Activated naive CD4-positive, alpha-beta T cell treated with anti-CD3 and anti-CD28 coated beads, Interleukin-2, amount 50 U/mL, for 72 hours (primary cell): ENCODE data around the gene NCS1. TPM values are rescaled to one million over a fixed set of nuclear protein-coding genes. Genes with fewer than 3 reads are reported as not detected.
A peak's percentile ranks its signal among the peaks of the same experiment; 100 is the strongest.
"Not testable (repeated sequence)": the region's sequence is repeated elsewhere in the genome, so short reads cannot be mapped to it uniquely, and the experiment has no call there.

ENCODE experiments used
- ATAC-seq, 2 donors: fragments of 150-1000 bp; cut with Tn5 transposase; 2 replicates each; pipeline ENCODE4 v1.10.0; 2021; ENCODE audit warnings: mild to moderate bottlenecking in 2 of 2, moderate library complexity in 2 of 2
- DNase-seq, 2 donors: peaks; one replicate each; pipeline ENCODE4 v3.0.0; 2021 to 2022; ENCODE audit warnings: low spot score in 2 of 2
- H3K27ac Mint-ChIP-seq, 2 donors: one replicate each; pipeline ENCODE4 v1.8.0; 2022; ENCODE audit warnings: mild to moderate bottlenecking in 2 of 2, mixed read lengths in 2 of 2
- H3K36me3 Mint-ChIP-seq, 2 donors: one replicate each; pipeline ENCODE4 v1.8.0; 2022; ENCODE audit warnings: mixed read lengths in 2 of 2
- H3K9me3 Mint-ChIP-seq, 2 donors: one replicate each; pipeline ENCODE4 v1.8.0; 2022; ENCODE audit warnings: mixed read lengths in 2 of 2
- total RNA-seq, 2 donors: library from RNA; stranded (reverse); gene quantifications; one replicate each; pipeline ENCODE4 v1.2.3, GENCODE V29; 2022

The NCS1 gene
- total RNA-seq, 2 donors from 2014 or later: 13.5 to 14.0 TPM

DNA sequence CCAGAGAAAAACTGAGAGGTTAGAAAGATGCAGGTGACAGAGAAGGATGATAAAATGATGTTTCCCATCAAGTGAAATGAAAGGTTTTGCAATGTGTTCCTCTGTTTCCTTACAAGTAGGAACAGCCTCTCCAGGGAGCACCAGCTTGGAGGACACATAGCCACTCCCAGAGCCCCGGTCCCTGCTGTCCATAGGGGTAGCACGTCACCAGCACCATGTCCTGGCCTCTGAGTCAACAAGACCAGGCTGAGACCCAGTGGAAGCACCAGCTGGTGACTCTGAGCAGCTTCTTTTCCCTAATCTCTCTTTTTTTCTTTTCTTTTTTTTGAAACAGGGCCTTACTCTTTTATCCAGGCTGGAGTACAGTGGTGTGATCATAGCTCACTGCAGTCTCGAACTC lies 73.9 kb downstream of the NCS1 start:
- peak in 1 of 2 donors; percentile 9 for DNase-seq
- no peak for ATAC-seq
- no peaks in the 10 kb centered on the region for H3K36me3 Mint-ChIP-seq
- H3K9me3 Mint-ChIP-seq: no peaks in the 10 kb centered on the region
- no peak overlapping the region for H3K27ac Mint-ChIP-seq

DNA sequence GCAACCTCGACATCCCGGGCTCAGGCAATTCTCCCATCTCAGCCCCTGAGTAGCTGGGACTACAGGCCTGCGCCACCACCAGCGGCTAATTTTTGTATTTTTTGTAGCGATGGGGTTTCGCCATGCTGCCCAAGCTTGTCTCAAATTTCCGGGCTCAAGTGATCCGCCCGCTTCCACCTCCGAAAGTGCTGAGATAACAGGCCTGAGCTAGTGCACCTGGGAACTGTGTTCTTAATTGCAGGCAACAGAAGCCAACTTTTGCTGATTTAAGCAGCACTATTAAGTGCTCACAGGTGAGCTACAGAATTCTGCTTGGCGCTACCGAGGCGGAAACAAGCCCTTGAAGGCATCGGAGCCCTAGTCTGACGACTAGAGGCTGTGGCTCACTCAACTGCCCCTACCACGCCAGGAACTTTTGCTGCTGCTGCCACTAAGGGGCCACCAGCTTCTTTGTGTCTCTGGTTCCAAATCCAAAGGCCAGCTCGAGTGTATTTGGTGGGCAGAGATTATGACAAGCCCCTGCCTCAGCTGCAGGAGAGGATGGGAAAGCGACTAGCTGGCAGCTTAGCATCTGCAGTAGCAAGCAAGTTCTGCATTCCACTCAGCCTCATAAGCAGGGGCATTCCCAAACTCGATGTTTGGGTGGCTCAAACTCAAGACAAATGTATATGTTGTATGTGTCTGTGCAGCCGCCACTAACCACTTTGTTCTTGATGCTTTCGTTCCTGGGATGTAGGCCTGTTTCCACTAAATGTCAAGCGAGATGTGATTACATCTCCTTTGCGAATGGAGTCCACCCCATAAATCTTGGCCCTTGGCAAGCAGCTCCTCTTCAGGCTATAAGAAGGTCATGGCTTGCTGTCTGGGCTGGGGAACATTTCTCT lies 82.8 kb downstream of the NCS1 start:
- Mint-ChIP-seq H3K27ac (no peak overlapping the region), H3K36me3 (no peaks in the 10 kb centered on the region), H3K9me3 (no peaks in the 10 kb centered on the region)
- ATAC-seq (no peak), DNase-seq (peak in 1 of 2 donors; percentile 31)

DNA sequence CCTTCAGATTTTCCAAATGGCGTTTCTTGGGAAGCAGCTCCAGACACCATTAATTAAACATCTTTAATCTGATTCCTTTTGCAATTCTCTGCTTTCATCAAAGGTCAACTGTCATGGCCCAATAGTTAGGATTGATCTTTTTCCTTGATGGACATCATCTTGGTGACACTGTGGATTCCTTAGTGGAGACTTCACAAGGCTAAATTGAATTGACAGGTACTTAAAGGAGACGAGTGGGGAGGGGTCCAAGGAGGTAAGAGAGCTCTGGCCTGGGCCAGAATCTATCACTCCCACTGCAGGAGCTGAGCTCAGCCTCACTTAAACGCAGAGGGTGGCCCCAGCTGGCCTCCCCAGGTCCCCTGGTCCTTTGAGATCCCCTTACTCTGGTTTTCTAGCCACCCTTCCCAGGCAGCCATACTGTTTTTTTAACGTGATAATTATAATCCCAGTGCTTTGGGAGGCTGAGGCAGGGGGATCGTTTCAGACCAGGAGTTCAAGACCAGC lies 83.5 kb downstream of the NCS1 start:
- Mint-ChIP-seq H3K27ac (no peak overlapping the region), H3K9me3 (no peaks in the 10 kb centered on the region), H3K36me3 (no peaks in the 10 kb centered on the region)
- DNase-seq (no peak), ATAC-seq (no peak)

GRCh38 chr9:130256644-130257043 lies 84.4 kb downstream of the NCS1 start:
- Mint-ChIP-seq H3K27ac (no peak overlapping the region), H3K9me3 (no peaks in the 10 kb centered on the region), H3K36me3 (no peaks in the 10 kb centered on the region)
- DNase-seq: no peak
- no peak for ATAC-seq

GRCh38 chr9:130258137-130258536 lies 85.9 kb downstream of the NCS1 start:
- not testable (repeated sequence) for DNase-seq, H3K27ac Mint-ChIP-seq, H3K36me3 Mint-ChIP-seq, ATAC-seq, H3K9me3 Mint-ChIP-seq

GRCh38 chr9:130259044-130259443 lies 86.8 kb downstream of the NCS1 start:
- no peaks in the 10 kb centered on the region for H3K9me3 Mint-ChIP-seq
- H3K27ac Mint-ChIP-seq: no peak overlapping the region
- DNase-seq: no peak
- no peaks in the 10 kb centered on the region for H3K36me3 Mint-ChIP-seq
- ATAC-seq: no peak

DNA sequence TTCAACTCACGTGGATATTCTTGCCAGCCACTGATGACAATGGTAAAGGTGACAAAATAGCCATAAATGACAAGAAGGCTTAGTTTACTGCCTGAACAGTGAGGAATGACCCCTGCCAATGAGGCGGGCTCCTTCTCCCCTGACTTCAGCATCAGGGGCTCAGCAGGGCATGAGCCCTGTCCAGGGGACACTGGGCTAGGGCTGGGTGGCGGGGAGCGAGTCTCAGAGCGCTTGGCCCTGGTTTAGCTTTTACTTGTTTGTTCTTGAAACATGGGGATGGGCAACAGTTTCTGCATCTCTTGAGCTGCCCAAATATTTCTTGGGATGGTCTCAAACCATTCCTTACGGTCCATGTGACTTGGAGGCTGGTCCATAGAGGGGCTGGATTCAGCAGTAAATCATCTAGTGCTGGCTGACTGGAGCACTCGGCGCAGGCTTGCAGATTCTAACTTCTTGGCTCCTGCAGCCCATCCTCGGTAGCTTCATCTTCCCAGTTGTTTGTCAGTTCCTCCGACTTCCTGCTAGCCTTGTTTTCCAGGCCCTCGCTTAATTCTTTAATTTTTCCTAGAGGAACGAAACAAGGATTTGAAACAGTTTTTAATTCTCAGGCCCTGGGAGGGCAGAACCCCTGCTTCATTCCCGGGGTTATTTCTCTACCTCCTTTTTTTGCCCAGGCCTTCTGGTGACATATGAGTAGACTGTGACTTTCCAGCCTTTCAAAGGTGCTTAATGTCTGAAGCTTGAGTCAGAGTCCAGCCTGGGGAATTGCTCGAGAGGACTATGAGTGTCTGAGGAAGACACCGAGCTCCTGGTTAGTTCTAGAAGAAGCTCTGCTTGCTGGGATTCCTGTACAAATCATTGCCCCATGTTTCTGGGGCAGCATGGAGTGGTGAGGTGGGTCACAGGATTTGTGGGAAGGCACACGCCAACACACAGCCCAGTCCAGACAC lies 88.9 kb downstream of the NCS1 start:
- no peak overlapping the region for H3K27ac Mint-ChIP-seq
- no peaks in the 10 kb centered on the region for H3K9me3 Mint-ChIP-seq
- H3K36me3 Mint-ChIP-seq: no peaks in the 10 kb centered on the region
- ATAC-seq (no peak), DNase-seq (no peak)

GRCh38 chr9:130262061-130262745 lies 90.0 kb downstream of the NCS1 start:
- ATAC-seq (no peak), DNase-seq (no peak)
- H3K27ac Mint-ChIP-seq: no peak overlapping the region
- H3K9me3 Mint-ChIP-seq: no peaks in the 10 kb centered on the region
- peaks cover 0 to 5% of the 10 kb centered on the region in 2 donors for H3K36me3 Mint-ChIP-seq

- Mint-ChIP-seq H3K9me3 (no peaks in the 10 kb centered on the region), H3K27ac (no peak overlapping the region), H3K36me3 (peaks cover 0 to 5% of the 10 kb centered on the region in 2 donors)
- DNase-seq (no peak), ATAC-seq (no peak)
Observed at GRCh38 chr9:130262771-130263170, 90.6 kb downstream of the NCS1 start.

- Mint-ChIP-seq H3K27ac (peak overlapping the region in 1 of 2 donors; percentile 79), H3K36me3 (peaks cover 0 to 5% of the 10 kb centered on the region in 2 donors), H3K9me3 (no peaks in the 10 kb centered on the region)
- ATAC-seq (no peak), DNase-seq (no peak)
Observed at GRCh38 chr9:130263601-130264413, 91.6 kb downstream of the NCS1 start.

GRCh38 chr9:130264414-130265350 lies 92.5 kb downstream of the NCS1 start:
- H3K36me3 Mint-ChIP-seq: peaks cover 0 to 5% of the 10 kb centered on the region in 2 donors
- H3K9me3 Mint-ChIP-seq: no peaks in the 10 kb centered on the region
- DNase-seq (no peak), ATAC-seq (no peak)
- H3K27ac Mint-ChIP-seq: peak overlapping the region in 1 of 2 donors; percentile 79

DNA sequence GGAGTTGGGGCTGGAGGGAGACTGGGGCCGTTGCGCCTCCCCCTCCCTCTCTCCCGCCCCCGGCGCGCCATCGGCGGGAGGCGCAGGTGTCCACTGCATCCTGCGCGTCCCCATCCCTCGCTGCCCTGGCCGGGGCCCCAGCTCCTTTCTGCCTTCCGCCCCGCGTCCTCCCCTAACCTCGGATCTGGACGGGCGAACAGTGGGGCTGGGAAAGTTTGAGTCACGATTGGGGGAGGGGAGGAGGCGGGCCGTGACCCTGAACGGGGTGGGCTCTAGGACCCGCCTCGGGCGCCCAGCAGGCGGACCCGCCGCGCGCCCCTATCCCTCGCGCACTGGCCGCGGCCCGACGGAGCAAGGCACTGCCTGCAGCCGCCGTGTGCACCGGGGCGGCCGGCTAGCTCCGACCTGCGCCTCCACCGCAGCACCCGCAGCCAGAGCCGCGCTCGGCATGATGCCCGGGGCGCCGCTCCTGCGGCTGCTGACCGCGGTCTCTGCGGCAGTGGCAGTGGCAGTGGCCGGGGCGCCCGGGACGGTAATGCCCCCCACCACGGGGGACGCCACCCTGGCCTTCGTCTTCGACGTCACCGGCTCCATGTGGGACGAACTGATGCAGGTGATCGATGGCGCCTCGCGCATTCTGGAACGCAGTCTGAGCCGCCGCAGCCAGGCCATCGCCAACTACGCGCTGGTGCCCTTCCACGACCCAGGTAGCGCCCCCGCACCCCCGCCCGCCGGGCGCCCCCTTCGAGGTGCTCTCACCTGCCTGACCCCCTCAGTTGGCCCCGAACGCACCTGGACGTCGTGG lies 93.4 kb downstream of the NCS1 start, which contains the start of gene HMCN2:
Gene HMCN2, plus strand, starts transcription at position 330 of the 805 bp plus-strand sequence. Its CDS starts 119 bp downstream, at position 449.
- DNase-seq (no peak), ATAC-seq (peak in 1 of 2 donors; percentile 44)
- H3K27ac Mint-ChIP-seq: no peak within 1 kb of the TSS
- peaks cover 0 to 5% of the 10 kb centered on the region in 2 donors for H3K36me3 Mint-ChIP-seq
- H3K9me3 Mint-ChIP-seq: no peaks in the 10 kb centered on the region

- H3K9me3 Mint-ChIP-seq: no peaks in the 10 kb centered on the region
- no peak for ATAC-seq
- no peak for DNase-seq
- peaks cover 0 to 5% of the 10 kb centered on the region in 2 donors for H3K36me3 Mint-ChIP-seq
- no peak overlapping the region for H3K27ac Mint-ChIP-seq
Observed at GRCh38 chr9:130266236-130267098, 94.3 kb downstream of the NCS1 start.
